DOHH2 (cell line): ENCODE data around the gene SF3A1.

Experiments used
- EZH2phosphoT487 ChIP-seq: fragments of 200-600 bp; sonication (generic); IDR thresholded peaks from 2 replicates; pipeline ENCODE4 v1.6.1; 2017; ENCODE audit warnings: borderline replicate concordance, mild to moderate bottlenecking, antibody characterized with exemption, low read length, moderate library complexity, mixed read lengths
- TF ChIP-seq, protein P1 (sequence below): fragments of 200-600 bp; sonication (generic); IDR thresholded peaks from one replicate; pipeline ENCODE4 v1.5.1; 2014; ENCODE audit warnings: antibody characterized with exemption, mild to moderate bottlenecking, low read depth, low read length; ENCODE audit not compliant: poor library complexity, severe bottlenecking

DNA sequence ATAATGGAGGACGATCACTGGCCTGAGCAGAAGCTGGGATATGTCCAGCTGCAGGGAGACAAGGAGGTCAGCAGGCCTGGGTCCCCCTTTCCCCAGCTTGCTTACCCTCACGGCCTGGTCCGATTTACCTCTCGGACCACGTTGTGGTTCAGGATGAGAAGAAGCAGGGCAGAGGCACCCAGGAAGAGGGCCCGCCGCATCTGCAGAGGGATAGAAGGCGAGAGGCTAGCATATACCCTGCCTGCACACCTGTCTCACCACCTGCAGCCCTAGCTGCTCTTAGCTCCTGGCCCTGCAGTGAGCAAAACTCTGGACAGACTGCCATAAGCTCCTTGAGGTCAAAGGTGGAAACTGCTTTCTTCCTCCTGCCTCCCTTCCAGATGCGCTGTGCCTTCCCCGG is 29.2 kb upstream of the SF3A1 start:
- TF ChIP-seq, protein P1, sequence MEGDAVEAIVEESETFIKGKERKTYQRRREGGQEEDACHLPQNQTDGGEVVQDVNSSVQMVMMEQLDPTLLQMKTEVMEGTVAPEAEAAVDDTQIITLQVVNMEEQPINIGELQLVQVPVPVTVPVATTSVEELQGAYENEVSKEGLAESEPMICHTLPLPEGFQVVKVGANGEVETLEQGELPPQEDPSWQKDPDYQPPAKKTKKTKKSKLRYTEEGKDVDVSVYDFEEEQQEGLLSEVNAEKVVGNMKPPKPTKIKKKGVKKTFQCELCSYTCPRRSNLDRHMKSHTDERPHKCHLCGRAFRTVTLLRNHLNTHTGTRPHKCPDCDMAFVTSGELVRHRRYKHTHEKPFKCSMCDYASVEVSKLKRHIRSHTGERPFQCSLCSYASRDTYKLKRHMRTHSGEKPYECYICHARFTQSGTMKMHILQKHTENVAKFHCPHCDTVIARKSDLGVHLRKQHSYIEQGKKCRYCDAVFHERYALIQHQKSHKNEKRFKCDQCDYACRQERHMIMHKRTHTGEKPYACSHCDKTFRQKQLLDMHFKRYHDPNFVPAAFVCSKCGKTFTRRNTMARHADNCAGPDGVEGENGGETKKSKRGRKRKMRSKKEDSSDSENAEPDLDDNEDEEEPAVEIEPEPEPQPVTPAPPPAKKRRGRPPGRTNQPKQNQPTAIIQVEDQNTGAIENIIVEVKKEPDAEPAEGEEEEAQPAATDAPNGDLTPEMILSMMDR: no peak
- no peak for TF ChIP-seq EZH2phosphoT487
